Sigmoid colon (tissue), 4 donors: ENCODE measurements around the gene CSTPP1.

Experiments
- EP300 ChIP-seq, 4 donors: sonication (generic); formaldehyde crosslinking; IDR thresholded peaks; one replicate each; pipeline ENCODE4 v1.6.1; 2017; ENCODE audit warnings: antibody characterized with exemption in 4 of 4
- POLR2A ChIP-seq, 2 donors: fragments of 450-650 bp; IDR thresholded peaks; one replicate each; pipeline ENCODE4 v1.6.1; 2016; ENCODE audit warnings: antibody characterized with exemption in 2 of 2, mild to moderate bottlenecking in 2 of 2, moderate library complexity in 2 of 2
- POLR2AphosphoS5 ChIP-seq, 4 donors: sonication (generic); formaldehyde crosslinking; IDR thresholded peaks; one replicate each; pipeline ENCODE4 v1.6.1; 2017; ENCODE audit warnings: antibody characterized with exemption in 4 of 4
- TF ChIP-seq, protein P1 (sequence below), 4 experiments: fragments of 450-650 bp in 3 of 4; fragments of 200-600 bp in 1 of 4; IDR thresholded peaks; one replicate each; pipeline ENCODE4 v1.5.1; 2016 to 2019; ENCODE audit warnings: antibody characterized with exemption in 4 of 4, mild to moderate bottlenecking in 3 of 4, moderate library complexity in 2 of 4

DNA sequence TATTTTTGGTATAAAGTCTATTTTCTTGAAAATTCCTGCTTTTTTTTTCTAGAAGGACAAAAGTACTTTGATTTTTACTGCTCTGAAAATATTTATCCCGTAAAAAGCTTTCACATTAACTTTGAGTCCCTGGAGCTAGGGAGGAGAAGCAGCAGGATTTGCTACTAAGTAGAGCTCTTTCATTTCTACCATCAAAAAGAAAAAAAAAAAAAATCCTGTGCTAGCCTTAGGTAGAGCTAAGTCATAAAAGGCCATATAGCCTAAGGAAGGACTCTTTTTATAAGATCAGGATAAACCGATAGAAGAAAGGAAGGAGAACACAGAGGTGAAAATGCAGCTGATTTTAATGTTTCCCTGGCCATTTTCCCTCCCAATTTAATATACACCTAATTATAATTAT lies 48.0 kb downstream of the CSTPP1 start:
- TF ChIP-seq EP300 (IDR thresholded peaks at IDR 0.05), result no peak
- no peak for TF ChIP-seq POLR2AphosphoS5 (IDR thresholded peaks at IDR 0.05)
- TF ChIP-seq, protein P1, sequence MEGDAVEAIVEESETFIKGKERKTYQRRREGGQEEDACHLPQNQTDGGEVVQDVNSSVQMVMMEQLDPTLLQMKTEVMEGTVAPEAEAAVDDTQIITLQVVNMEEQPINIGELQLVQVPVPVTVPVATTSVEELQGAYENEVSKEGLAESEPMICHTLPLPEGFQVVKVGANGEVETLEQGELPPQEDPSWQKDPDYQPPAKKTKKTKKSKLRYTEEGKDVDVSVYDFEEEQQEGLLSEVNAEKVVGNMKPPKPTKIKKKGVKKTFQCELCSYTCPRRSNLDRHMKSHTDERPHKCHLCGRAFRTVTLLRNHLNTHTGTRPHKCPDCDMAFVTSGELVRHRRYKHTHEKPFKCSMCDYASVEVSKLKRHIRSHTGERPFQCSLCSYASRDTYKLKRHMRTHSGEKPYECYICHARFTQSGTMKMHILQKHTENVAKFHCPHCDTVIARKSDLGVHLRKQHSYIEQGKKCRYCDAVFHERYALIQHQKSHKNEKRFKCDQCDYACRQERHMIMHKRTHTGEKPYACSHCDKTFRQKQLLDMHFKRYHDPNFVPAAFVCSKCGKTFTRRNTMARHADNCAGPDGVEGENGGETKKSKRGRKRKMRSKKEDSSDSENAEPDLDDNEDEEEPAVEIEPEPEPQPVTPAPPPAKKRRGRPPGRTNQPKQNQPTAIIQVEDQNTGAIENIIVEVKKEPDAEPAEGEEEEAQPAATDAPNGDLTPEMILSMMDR (IDR thresholded peaks at IDR 0.05), result no peak
- no peak for TF ChIP-seq POLR2A (IDR thresholded peaks at IDR 0.05)
